ENCODE results near the gene FAM47E. TPM values are rescaled to one million over a fixed set of nuclear protein-coding genes. Genes with fewer than 3 reads are reported as not detected.

FAM47E gene
- total and polyA plus RNA-seq, 2 experiments from 2014 or later = not detected

DNA sequence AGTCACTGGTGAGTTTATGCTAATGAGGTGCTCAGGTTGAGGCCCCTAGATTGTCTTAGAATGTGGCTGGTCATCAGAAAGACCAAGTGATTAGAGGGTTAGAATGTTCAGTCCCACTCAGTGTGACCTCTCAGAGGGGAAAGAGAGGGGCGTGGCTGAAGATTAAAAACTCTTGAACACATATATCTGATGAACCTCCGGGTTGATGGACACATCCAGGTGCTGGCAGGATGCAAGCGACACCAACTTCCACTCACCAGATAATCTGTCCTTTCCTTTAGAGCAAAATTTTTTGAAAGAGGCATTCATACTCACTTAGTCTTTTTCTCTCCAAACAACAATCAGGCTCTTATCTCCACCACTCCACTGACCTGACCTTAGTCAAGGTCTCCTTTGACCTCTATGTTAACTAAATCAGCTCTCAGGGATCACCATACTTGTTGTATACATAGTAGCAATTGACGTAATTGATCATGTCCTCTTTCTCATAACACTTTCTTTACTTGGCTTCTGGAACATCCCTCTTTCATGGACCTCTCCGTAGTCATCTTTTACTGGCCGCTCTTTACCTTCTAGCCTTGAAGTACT lies 14.2 kb downstream of the FAM47E start:
- DNase-seq = no peak
- 61 to 62% methylated on average over 6 of the region's 6 CpGs for WGBS, 2 experiments (ENCODE audit: low coverage in 1 of 2, low lambda C conversion rate in 2 of 2, missing lambda C conversion rate in 2 of 2)
- in situ Hi-C loops (cut with MboI) = no loop called here
- H2AFZ ChIP-seq = no peak overlapping the region
- no peaks in the 10 kb centered on the region for H3K4me1 ChIP-seq (ENCODE audit: insufficient read depth)
- no peak for TF ChIP-seq EZH2phosphoT487 (IDR thresholded peaks at IDR 0.05; ENCODE audit: insufficient read depth, low read depth)
- TF ChIP-seq EZH2 (IDR thresholded peaks at IDR 0.05; ENCODE audit: insufficient read depth, poor library complexity, severe bottlenecking) = no peak
- H3K4me2 ChIP-seq (ENCODE audit: unreplicated experiment) = no peak overlapping the region
- H3F3A ChIP-seq (ENCODE audit: insufficient read depth) = no peaks in the 10 kb centered on the region
- H3K27me3 ChIP-seq (replicated peaks; ENCODE audit: insufficient read depth) = peaks cover 11% of the 10 kb centered on the region; the same call in 1 of the 2 replicates
- no peaks in the 10 kb centered on the region for H3K9me3 ChIP-seq (ENCODE audit: low read depth)
- H3K27ac ChIP-seq = no peak overlapping the region
- no peaks in the 10 kb centered on the region for H3K79me2 ChIP-seq (ENCODE audit: insufficient read depth)
- H3K9me2 ChIP-seq (ENCODE audit: insufficient read depth) = no peaks in the 10 kb centered on the region
- no peaks in the 10 kb centered on the region for H3K36me3 ChIP-seq (ENCODE audit: low read depth)
- H3K9ac ChIP-seq = no peak overlapping the region
- no peak overlapping the region for H3K4me3 ChIP-seq
- H4K20me1 ChIP-seq (ENCODE audit: insufficient read depth) = no peaks in the 10 kb centered on the region

DNA sequence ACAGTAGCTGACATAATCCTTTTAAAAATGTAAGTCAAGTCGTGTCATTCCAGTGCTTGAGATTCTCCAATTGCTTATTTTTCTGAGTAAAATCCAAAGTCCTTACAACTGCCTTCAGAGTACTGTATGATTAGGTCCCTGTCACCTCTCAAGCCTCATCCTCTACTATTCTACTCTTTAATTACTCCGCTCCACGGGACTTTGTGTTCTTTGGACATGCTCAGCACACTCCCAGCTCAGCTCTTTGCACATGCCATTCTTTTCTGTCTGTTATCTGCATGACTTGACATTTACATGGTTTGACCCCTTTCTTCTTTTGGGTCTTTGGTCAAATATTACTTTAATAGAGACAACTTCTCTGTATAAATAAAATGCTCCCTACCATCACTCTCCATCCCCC lies 15.1 kb downstream of the FAM47E start:
- Histone ChIP-seq H2AFZ (no peak overlapping the region), H3K9ac (no peak overlapping the region), H3K4me3 (no peak overlapping the region), H3K27ac (no peak overlapping the region), H3F3A (ENCODE audit: insufficient read depth) (no peaks in the 10 kb centered on the region), H3K9me2 (ENCODE audit: insufficient read depth) (no peaks in the 10 kb centered on the region), H3K4me1 (ENCODE audit: insufficient read depth) (no peaks in the 10 kb centered on the region), H4K20me1 (ENCODE audit: insufficient read depth) (no peaks in the 10 kb centered on the region), H3K27me3 (replicated peaks; ENCODE audit: insufficient read depth) (peaks cover 11% of the 10 kb centered on the region; the same call in 1 of the 2 replicates), H3K36me3 (ENCODE audit: low read depth) (no peaks in the 10 kb centered on the region), H3K79me2 (ENCODE audit: insufficient read depth) (no peaks in the 10 kb centered on the region), H3K9me3 (ENCODE audit: low read depth) (no peaks in the 10 kb centered on the region), H3K4me2 (ENCODE audit: unreplicated experiment) (no peak overlapping the region)
- DNase-seq = no peak
- no peak for TF ChIP-seq EZH2 (IDR thresholded peaks at IDR 0.05; ENCODE audit: insufficient read depth, poor library complexity, severe bottlenecking)
- TF ChIP-seq EZH2phosphoT487 (IDR thresholded peaks at IDR 0.05; ENCODE audit: insufficient read depth, low read depth) = no peak
- in situ Hi-C loops (cut with MboI) = no loop called here
- WGBS, 2 experiments (ENCODE audit: low coverage in 1 of 2, low lambda C conversion rate in 2 of 2, missing lambda C conversion rate in 2 of 2) = 62 to 63% methylated on average over 3 of the region's 3 CpGs

DNA sequence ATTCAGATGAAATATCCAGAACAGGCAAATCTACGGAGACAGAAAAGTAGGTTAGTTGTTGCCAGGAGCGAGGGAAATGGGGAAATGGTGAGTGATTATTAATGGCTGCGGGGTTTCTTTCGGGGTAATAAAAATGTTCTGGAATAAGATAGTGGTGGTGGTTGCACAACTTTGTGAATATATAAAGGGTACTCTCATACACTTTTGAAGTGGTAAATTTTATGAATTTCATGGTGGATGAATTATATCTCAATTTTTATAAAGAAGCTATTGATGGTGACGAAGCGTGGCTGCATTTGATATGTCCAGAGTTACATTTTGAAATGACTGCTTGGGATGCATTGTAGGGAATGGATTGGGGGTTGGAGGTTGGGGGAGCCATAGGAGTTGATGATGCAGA lies 16.3 kb downstream of the FAM47E start:
- no peak overlapping the region for H3K4me2 ChIP-seq (ENCODE audit: unreplicated experiment)
- H3K36me3 ChIP-seq (ENCODE audit: low read depth) = no peaks in the 10 kb centered on the region
- peaks cover 7% of the 10 kb centered on the region; the same call in 1 of the 2 replicates for H3K27me3 ChIP-seq (replicated peaks; ENCODE audit: insufficient read depth)
- 67 to 68% methylated on average over 6 of the region's 6 CpGs for WGBS, 2 experiments (ENCODE audit: low coverage in 1 of 2, low lambda C conversion rate in 2 of 2, missing lambda C conversion rate in 2 of 2)
- H3K9me2 ChIP-seq (ENCODE audit: insufficient read depth) = no peaks in the 10 kb centered on the region
- DNase-seq = no peak
- no peak overlapping the region for H2AFZ ChIP-seq
- H3K27ac ChIP-seq = no peak overlapping the region
- no peak overlapping the region for H3K4me3 ChIP-seq
- H4K20me1 ChIP-seq (ENCODE audit: insufficient read depth) = no peaks in the 10 kb centered on the region
- no peaks in the 10 kb centered on the region for H3F3A ChIP-seq (ENCODE audit: insufficient read depth)
- no peak overlapping the region for H3K9ac ChIP-seq
- H3K9me3 ChIP-seq (ENCODE audit: low read depth) = no peaks in the 10 kb centered on the region
- H3K79me2 ChIP-seq (ENCODE audit: insufficient read depth) = no peaks in the 10 kb centered on the region
- in situ Hi-C loops (cut with MboI) = no loop called here
- no peaks in the 10 kb centered on the region for H3K4me1 ChIP-seq (ENCODE audit: insufficient read depth)
- no peak for TF ChIP-seq EZH2 (IDR thresholded peaks at IDR 0.05; ENCODE audit: insufficient read depth, poor library complexity, severe bottlenecking)

GRCh38 chr4:76270244-76271175 lies 19.0 kb downstream of the FAM47E start:
- no peaks in the 10 kb centered on the region for H3K36me3 ChIP-seq (ENCODE audit: low read depth)
- no peak overlapping the region for H3K9ac ChIP-seq
- TF ChIP-seq EZH2 (IDR thresholded peaks at IDR 0.05; ENCODE audit: insufficient read depth, poor library complexity, severe bottlenecking) = no peak
- no peak for TF ChIP-seq EZH2phosphoT487 (IDR thresholded peaks at IDR 0.05; ENCODE audit: insufficient read depth, low read depth)
- no peak overlapping the region for H3K27ac ChIP-seq
- in situ Hi-C loops (cut with MboI) = no loop called here
- no peak overlapping the region for H3K4me2 ChIP-seq (ENCODE audit: unreplicated experiment)
- no peak overlapping the region for H3K4me3 ChIP-seq
- WGBS, 2 experiments (ENCODE audit: low coverage in 1 of 2, low lambda C conversion rate in 2 of 2, missing lambda C conversion rate in 2 of 2) = 64 to 66% methylated on average over 11 of the region's 11 CpGs
- H2AFZ ChIP-seq = no peak overlapping the region
- no peaks in the 10 kb centered on the region for H3F3A ChIP-seq (ENCODE audit: insufficient read depth)
- H3K9me2 ChIP-seq (ENCODE audit: insufficient read depth) = no peaks in the 10 kb centered on the region
- no peaks in the 10 kb centered on the region for H3K4me1 ChIP-seq (ENCODE audit: insufficient read depth)
- no peaks in the 10 kb centered on the region for H4K20me1 ChIP-seq (ENCODE audit: insufficient read depth)
- no peaks in the 10 kb centered on the region for H3K9me3 ChIP-seq (ENCODE audit: low read depth)
- no peaks in the 10 kb centered on the region for H3K79me2 ChIP-seq (ENCODE audit: insufficient read depth)
- DNase-seq = no peak
- H3K27me3 ChIP-seq (replicated peaks; ENCODE audit: insufficient read depth) = peaks cover 7% of the 10 kb centered on the region; the same call in 1 of the 2 replicates
